K562 (cell line): ENCODE data around the gene CARM1. TPM values are rescaled to one million over a fixed set of nuclear protein-coding genes. Genes with fewer than 3 reads are reported as not detected.
A peak's percentile ranks its signal among the peaks of the same experiment; 100 is the strongest.

Experiments
- ADNP ChIP-seq: fragments of 200-800 bp; sonication (Bioruptor generic); IDR thresholded peaks from 2 replicates; pipeline ENCODE4 v1.6.1; 2016; ENCODE audit warnings: missing genetic modification characterization, missing compliant biosample characterization
- CBFB ChIP-seq: sonication (generic); formaldehyde crosslinking; IDR thresholded peaks from 2 replicates; pipeline ENCODE4 v1.4.0; 2020; ENCODE audit warnings: mild to moderate bottlenecking, missing genetic modification reagents
- CEBPG ChIP-seq, 3 experiments: fragments of 200-800 bp in 1 of 3; sonication (Bioruptor generic) in 1 of 3; sonication (generic) in 1 of 3; formaldehyde crosslinking in 1 of 3; IDR thresholded peaks in 2 of 3; conservative IDR thresholded peaks in 1 of 3; 2 replicates each; pipeline versions ENCODE4 v1.6.1 to v1.8.0; 2016 to 2022; ENCODE audit warnings: missing compliant biosample characterization in 2 of 3, missing genetic modification characterization in 2 of 3, mild to moderate bottlenecking in 1 of 3, missing genetic modification reagents in 1 of 3
- CHD1 ChIP-seq: fragments of 200-600 bp; sonication (generic); IDR thresholded peaks from one replicate; pipeline ENCODE4 v1.6.1; 2012; ENCODE audit warnings: mild to moderate bottlenecking, moderate library complexity, low read length, inconsistent platforms
- ETV1 ChIP-seq: fragments of 450-650 bp; conservative IDR thresholded peaks from 2 replicates; pipeline ENCODE4 v1.6.1; 2016; ENCODE audit warnings: missing genetic modification characterization, control low read depth, low read depth, missing compliant biosample characterization
- GATAD2A ChIP-seq: fragments of 450-650 bp; IDR thresholded peaks from 2 replicates; pipeline ENCODE4 v1.6.1; 2017
- GATAD2B ChIP-seq: fragments of 450-650 bp; IDR thresholded peaks from 2 replicates; pipeline ENCODE4 v1.6.1; 2017; ENCODE audit warnings: mild to moderate bottlenecking, borderline replicate concordance
- MEIS2 ChIP-seq: fragments of 450-650 bp; IDR thresholded peaks from 2 replicates; pipeline ENCODE4 v1.6.1; 2014; ENCODE audit warnings: mild to moderate bottlenecking; ENCODE audit not compliant: partially characterized antibody
- NFRKB ChIP-seq: fragments of 450-650 bp; IDR thresholded peaks from 2 replicates; pipeline ENCODE4 v1.6.1; 2016; ENCODE audit warnings: low read depth
- PCBP1 ChIP-seq: fragments of 200-400 bp; formaldehyde crosslinking; IDR thresholded peaks from 2 replicates; pipeline ENCODE4 v1.6.1; 2018; ENCODE audit warnings: mild to moderate bottlenecking, low read depth, low read length; ENCODE audit not compliant: poor library complexity, severe bottlenecking
- RBM25 ChIP-seq: fragments of 200-400 bp; formaldehyde crosslinking; IDR thresholded peaks from 2 replicates; pipeline ENCODE4 v1.6.1; 2018; ENCODE audit warnings: low read length, low read depth, moderate library complexity; ENCODE audit not compliant: severe bottlenecking
- RFX5 ChIP-seq: IDR thresholded peaks from 2 replicates; pipeline ENCODE4 v1.6.1; 2011; ENCODE audit warnings: low read depth, mild to moderate bottlenecking, improper control_type of control experiment, low read length
- RNF219 ChIP-seq: fragments of 250-450 bp; sonication (Bioruptor Pico); IDR thresholded peaks from 2 replicates; pipeline ENCODE4 v1.5.0; 2022; ENCODE audit warnings: mild to moderate bottlenecking
- SAFB ChIP-seq: fragments of 200-400 bp; formaldehyde crosslinking; IDR thresholded peaks from 2 replicates; pipeline ENCODE4 v1.6.1; 2017; ENCODE audit warnings: low read depth, low read length, borderline replicate concordance
- SREBF2 ChIP-seq: sonication (generic); formaldehyde crosslinking; IDR thresholded peaks from 2 replicates; pipeline ENCODE4 v1.4.0; 2020; ENCODE audit warnings: mild to moderate bottlenecking, missing genetic modification reagents
- TAF9B ChIP-seq: fragments of 450-650 bp; IDR thresholded peaks from 2 replicates; pipeline ENCODE4 v1.6.1; 2018; ENCODE audit warnings: mild to moderate bottlenecking; ENCODE audit not compliant: partially characterized antibody
- TAL1 ChIP-seq: fragments of 450-650 bp; IDR thresholded peaks from 2 replicates; pipeline ENCODE4 v1.6.1; 2016; ENCODE audit warnings: mild to moderate bottlenecking
- TARDBP ChIP-seq: fragments of 450-650 bp; IDR thresholded peaks from 2 replicates; pipeline ENCODE4 v1.6.1; 2016
- TFE3 ChIP-seq: fragments of 450-650 bp; formaldehyde crosslinking; IDR thresholded peaks from 2 replicates; pipeline ENCODE4 v1.4.0; 2020; ENCODE audit warnings: mild to moderate bottlenecking, mixed read lengths
- TGIF2 ChIP-seq: sonication (generic); formaldehyde crosslinking; IDR thresholded peaks from 2 replicates; pipeline ENCODE4 v1.8.1; 2022; ENCODE audit warnings: mild to moderate bottlenecking, missing genetic modification reagents, moderate library complexity
- TOE1 ChIP-seq, 2 experiments: fragments of 450-650 bp in 1 of 2; sonication (generic) in 1 of 2; formaldehyde crosslinking in 1 of 2; IDR thresholded peaks; 2 replicates each; pipeline versions ENCODE4 v1.7.1 to v1.8.0; 2016 to 2022; ENCODE audit warnings: borderline replicate concordance in 2 of 2, mild to moderate bottlenecking in 2 of 2, antibody characterized with exemption in 1 of 2, inconsistent platforms in 1 of 2, low read depth in 1 of 2, missing genetic modification reagents in 1 of 2, moderate library complexity in 1 of 2
- USF1 ChIP-seq: sonication (generic); formaldehyde crosslinking; IDR thresholded peaks from 2 replicates; pipeline ENCODE4 v1.9.0; 2022; ENCODE audit warnings: mild to moderate bottlenecking, missing genetic modification reagents
- ZNF347 ChIP-seq: fragments of 450-650 bp; formaldehyde crosslinking; IDR thresholded peaks from 2 replicates; pipeline ENCODE4 v1.4.0; 2020; ENCODE audit warnings: low read depth, mild to moderate bottlenecking, moderate library complexity
- ZNF766 ChIP-seq: fragments of 200-800 bp; sonication (Bioruptor generic); conservative IDR thresholded peaks from 2 replicates; pipeline ENCODE4 v1.6.1; 2016; ENCODE audit warnings: missing genetic modification characterization, missing compliant biosample characterization
- polyA plus RNA-seq, 8 experiments: library from polyadenylated mRNA; depleted of rRNA in 4 of 8; stranded (reverse) in 5 of 8; unstranded in 3 of 8; fragments of >200 nt; fragmentation: Nextera tagmentation in 2 of 8; fragmentation: Illumina TruSeq in 1 of 8; extraction: Ambion mirVana in 2 of 8; extraction: Trizol in 1 of 8; gene quantifications; 2 replicates each; pipeline versions ENCODE4 v1.2.1 to v1.2.3, GENCODE V29; 2011 to 2014; ENCODE audit warnings: inconsistent platforms in 1 of 8, missing spikeins in 1 of 8
- total RNA-seq, 7 experiments: library from RNA; depleted of rRNA in 6 of 7; stranded (reverse); fragments of >200 nt in 6 of 7; fragmentation: Illumina TruSeq in 2 of 7; extraction: Trizol in 2 of 7; gene quantifications; 2 replicates each; pipeline versions ENCODE4 v1.2.1 to v1.2.3, GENCODE V29; 2011 to 2021; ENCODE audit warnings: low replicate concordance in 1 of 7

CARM1 gene
- total and polyA plus RNA-seq, 9 of the 15 experiments (the other 6 are each of a cell fraction or from before 2014, with no cell fraction given), result 0.36 to 86.0 (median 29.7) TPM

- TF ChIP-seq RNF219 (no peak), CHD1 (no peak), GATAD2A (no peak; the same call in 1 of the 2 replicates), ZNF766 (CRISPR knock-in tag) (peak; percentile 99), GATAD2B (no peak), NFRKB (peak; percentile 84), RFX5 (no peak), ZNF347 (no peak), CBFB (CRISPR knock-in tag) (no peak), TAL1 (0 out of 2 replicates have a peak, but pooled peaks have one; percentile 2), TOE1 (IDR thresholded peaks at IDR 0.05; ENCODE audit: borderline replicate concordance) (no peak), TOE1 (CRISPR knock-in tag; IDR thresholded peaks at IDR 0.05; ENCODE audit: borderline replicate concordance, low read depth) (0 out of 2 replicates have a peak, but pooled peaks have one; percentile 38), MEIS2 (peak; percentile 100), SREBF2 (no peak), SAFB (no peak; the same call in 1 of the 2 replicates), ADNP (tag) (no peak), CEBPG (CRISPR knock-in tag; IDR thresholded peaks at IDR 0.05) (peak; percentile 50; the same call in 1 of the 2 replicates), CEBPG (tag; conservative IDR thresholded peaks at IDR 0.05 in 1 of 2, IDR thresholded peaks at IDR 0.05 in 1 of 2) (peak in 1 of 2 experiments; percentile 57; a peak in 1 of 4 replicates), TFE3 (CRISPR knock-in tag) (no peak), TARDBP (no peak; the same call in 1 of the 2 replicates), RBM25 (no peak), TAF9B (no peak), ETV1 (tag) (no peak), PCBP1 (no peak), TGIF2 (no peak), USF1 (CRISPR knock-in tag) (no peak)
Observed at GRCh38 chr19:10960314-10961072, 89.1 kb downstream of the CARM1 start, which contains the start of gene SMARCA4 (continued).
